ENCODE measurements around the gene C1QTNF8.

DNA sequence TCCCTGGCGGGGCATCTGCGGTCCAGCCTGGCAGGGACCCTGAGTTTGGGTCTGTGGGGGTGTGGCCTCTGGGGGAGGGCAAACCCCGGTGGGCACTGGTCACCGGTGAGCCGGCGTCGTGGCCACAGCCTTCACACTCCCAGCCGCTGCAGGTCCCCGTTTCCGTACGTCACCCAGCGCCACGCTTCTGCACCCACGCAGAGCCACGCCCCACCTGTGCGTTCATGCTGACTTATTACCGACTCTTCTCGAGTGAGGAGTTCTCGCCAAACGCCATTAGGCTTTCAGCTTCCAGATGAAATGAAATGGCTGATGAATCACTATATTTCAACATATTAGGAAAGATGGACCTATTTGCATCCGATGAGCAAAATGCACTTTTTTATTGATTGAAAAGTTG lies 32.3 kb downstream of the C1QTNF8 start:
- TF ChIP-seq, protein P1, sequence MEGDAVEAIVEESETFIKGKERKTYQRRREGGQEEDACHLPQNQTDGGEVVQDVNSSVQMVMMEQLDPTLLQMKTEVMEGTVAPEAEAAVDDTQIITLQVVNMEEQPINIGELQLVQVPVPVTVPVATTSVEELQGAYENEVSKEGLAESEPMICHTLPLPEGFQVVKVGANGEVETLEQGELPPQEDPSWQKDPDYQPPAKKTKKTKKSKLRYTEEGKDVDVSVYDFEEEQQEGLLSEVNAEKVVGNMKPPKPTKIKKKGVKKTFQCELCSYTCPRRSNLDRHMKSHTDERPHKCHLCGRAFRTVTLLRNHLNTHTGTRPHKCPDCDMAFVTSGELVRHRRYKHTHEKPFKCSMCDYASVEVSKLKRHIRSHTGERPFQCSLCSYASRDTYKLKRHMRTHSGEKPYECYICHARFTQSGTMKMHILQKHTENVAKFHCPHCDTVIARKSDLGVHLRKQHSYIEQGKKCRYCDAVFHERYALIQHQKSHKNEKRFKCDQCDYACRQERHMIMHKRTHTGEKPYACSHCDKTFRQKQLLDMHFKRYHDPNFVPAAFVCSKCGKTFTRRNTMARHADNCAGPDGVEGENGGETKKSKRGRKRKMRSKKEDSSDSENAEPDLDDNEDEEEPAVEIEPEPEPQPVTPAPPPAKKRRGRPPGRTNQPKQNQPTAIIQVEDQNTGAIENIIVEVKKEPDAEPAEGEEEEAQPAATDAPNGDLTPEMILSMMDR (IDR thresholded peaks at IDR 0.05), result no peak
- TF ChIP-seq POLR2A (IDR thresholded peaks at IDR 0.05; ENCODE audit: low read depth) (no peak), POLR2AphosphoS5 (IDR thresholded peaks at IDR 0.05) (no peak), EP300 (IDR thresholded peaks at IDR 0.05) (no peak)

All from esophagus muscularis mucosa (tissue), 4 donors.